ENCODE results near the gene SPI1.

Gene SPI1

GRCh38 chr11:47361419-47361818 lies 16.9 kb downstream of the SPI1 start:
- TF ChIP-seq ZNF565 (CRISPR knock-in tag; conservative IDR thresholded peaks at IDR 0.05; ENCODE audit: low read depth) (no peak), SNAI2 (CRISPR knock-in tag; IDR thresholded peaks at IDR 0.05) (no peak), ZNF8 (CRISPR knock-in tag; IDR thresholded peaks at IDR 0.05) (no peak), CREB5 (CRISPR knock-in tag; IDR thresholded peaks at IDR 0.05; ENCODE audit: low read depth) (no peak), RARB (CRISPR knock-in tag; IDR thresholded peaks at IDR 0.05) (no peak), PATZ1 (CRISPR knock-in tag; IDR thresholded peaks at IDR 0.05; ENCODE audit: borderline replicate concordance) (no peak), TSHZ2 (CRISPR knock-in tag; IDR thresholded peaks at IDR 0.05) (no peak), BACH2 (CRISPR knock-in tag; IDR thresholded peaks at IDR 0.05; ENCODE audit: borderline replicate concordance) (no peak), ARNTL (CRISPR knock-in tag; IDR thresholded peaks at IDR 0.05; ENCODE audit: borderline replicate concordance, low read depth) (no peak), GLIS3 (CRISPR knock-in tag; IDR thresholded peaks at IDR 0.05) (no peak), TCF4 (CRISPR knock-in tag; IDR thresholded peaks at IDR 0.05; ENCODE audit: borderline replicate concordance) (no peak), ESRRG (CRISPR knock-in tag; IDR thresholded peaks at IDR 0.05) (no peak)
- ATAC-seq: no peak

GRCh38 chr11:47360341-47360740 lies 18.0 kb downstream of the SPI1 start:
- no peak for ATAC-seq

GRCh38 chr11:47359586-47359985 lies 18.8 kb downstream of the SPI1 start:
- ATAC-seq: no peak
- TF ChIP-seq BACH2 (CRISPR knock-in tag; IDR thresholded peaks at IDR 0.05; ENCODE audit: borderline replicate concordance): no peak
- no peak for TF ChIP-seq ZFP30 (CRISPR knock-in tag; IDR thresholded peaks at IDR 0.05)
- TF ChIP-seq PPARA (CRISPR knock-in tag; IDR thresholded peaks at IDR 0.05; ENCODE audit: borderline replicate concordance): no peak
- TF ChIP-seq GLIS3 (CRISPR knock-in tag; IDR thresholded peaks at IDR 0.05): no peak
- TF ChIP-seq SNAI2 (CRISPR knock-in tag; IDR thresholded peaks at IDR 0.05): no peak
- TF ChIP-seq ZFP3 (CRISPR knock-in tag; IDR thresholded peaks at IDR 0.05): no peak
- TF ChIP-seq TCF4 (CRISPR knock-in tag; IDR thresholded peaks at IDR 0.05; ENCODE audit: borderline replicate concordance): no peak
- no peak for TF ChIP-seq ARNTL (CRISPR knock-in tag; IDR thresholded peaks at IDR 0.05; ENCODE audit: borderline replicate concordance, low read depth)
- TF ChIP-seq ISL1 (CRISPR knock-in tag; IDR thresholded peaks at IDR 0.05): no peak
- no peak for TF ChIP-seq RARB (CRISPR knock-in tag; IDR thresholded peaks at IDR 0.05)

More at GRCh38 chr11:47360341-47360740, 18.0 kb downstream of the SPI1 start:
- TF ChIP-seq ZFP3 (CRISPR knock-in tag; IDR thresholded peaks at IDR 0.05): no peak

GRCh38 chr11:47359162-47359561 lies 19.2 kb downstream of the SPI1 start:
- ATAC-seq: no peak
- TF ChIP-seq TCF4 (CRISPR knock-in tag; IDR thresholded peaks at IDR 0.05; ENCODE audit: borderline replicate concordance): no peak
- no peak for TF ChIP-seq OSR1 (CRISPR knock-in tag; IDR thresholded peaks at IDR 0.05)
- no peak for TF ChIP-seq ARNTL (CRISPR knock-in tag; IDR thresholded peaks at IDR 0.05; ENCODE audit: borderline replicate concordance, low read depth)
- TF ChIP-seq CREB5 (CRISPR knock-in tag; IDR thresholded peaks at IDR 0.05; ENCODE audit: low read depth): no peak
- TF ChIP-seq ZNF565 (CRISPR knock-in tag; conservative IDR thresholded peaks at IDR 0.05; ENCODE audit: low read depth): no peak
- no peak for TF ChIP-seq ISL1 (CRISPR knock-in tag; IDR thresholded peaks at IDR 0.05)
- TF ChIP-seq PPARA (CRISPR knock-in tag; IDR thresholded peaks at IDR 0.05; ENCODE audit: borderline replicate concordance): no peak
- TF ChIP-seq PATZ1 (CRISPR knock-in tag; IDR thresholded peaks at IDR 0.05; ENCODE audit: borderline replicate concordance): no peak
- no peak for TF ChIP-seq ESRRG (CRISPR knock-in tag; IDR thresholded peaks at IDR 0.05)
- TF ChIP-seq CSDC2 (CRISPR knock-in tag; IDR thresholded peaks at IDR 0.05): no peak
- no peak for TF ChIP-seq CSRNP3 (CRISPR knock-in tag; IDR thresholded peaks at IDR 0.05)
- no peak for TF ChIP-seq TOX (CRISPR knock-in tag; IDR thresholded peaks at IDR 0.05; ENCODE audit: borderline replicate concordance)
- no peak for TF ChIP-seq BACH2 (CRISPR knock-in tag; IDR thresholded peaks at IDR 0.05; ENCODE audit: borderline replicate concordance)
- TF ChIP-seq ZNF70 (CRISPR knock-in tag; IDR thresholded peaks at IDR 0.05): no peak
- TF ChIP-seq ZNF8 (CRISPR knock-in tag; IDR thresholded peaks at IDR 0.05): no peak
- no peak for TF ChIP-seq SNAI2 (CRISPR knock-in tag; IDR thresholded peaks at IDR 0.05)
- TF ChIP-seq ZFP3 (CRISPR knock-in tag; IDR thresholded peaks at IDR 0.05): no peak
- no peak for TF ChIP-seq ZFP30 (CRISPR knock-in tag; IDR thresholded peaks at IDR 0.05)
- no peak for TF ChIP-seq RARB (CRISPR knock-in tag; IDR thresholded peaks at IDR 0.05)

Data from SK-N-SH treated with all-trans-retinoic acid at 6 μM for 48 hours (cell line).